HG03460 (cell line): ENCODE data around the gene PXN.
"Not testable (repeated sequence)": the region's sequence is repeated elsewhere in the genome, so short reads cannot be mapped to it uniquely, and the experiment has no call there.

Experiments
- ATAC-seq: cut with Tn5 transposase; IDR thresholded peaks from one replicate; pipeline ENCODE4 v1.9.1; 2021; ENCODE audit not compliant: unreplicated experiment

Gene PXN

DNA sequence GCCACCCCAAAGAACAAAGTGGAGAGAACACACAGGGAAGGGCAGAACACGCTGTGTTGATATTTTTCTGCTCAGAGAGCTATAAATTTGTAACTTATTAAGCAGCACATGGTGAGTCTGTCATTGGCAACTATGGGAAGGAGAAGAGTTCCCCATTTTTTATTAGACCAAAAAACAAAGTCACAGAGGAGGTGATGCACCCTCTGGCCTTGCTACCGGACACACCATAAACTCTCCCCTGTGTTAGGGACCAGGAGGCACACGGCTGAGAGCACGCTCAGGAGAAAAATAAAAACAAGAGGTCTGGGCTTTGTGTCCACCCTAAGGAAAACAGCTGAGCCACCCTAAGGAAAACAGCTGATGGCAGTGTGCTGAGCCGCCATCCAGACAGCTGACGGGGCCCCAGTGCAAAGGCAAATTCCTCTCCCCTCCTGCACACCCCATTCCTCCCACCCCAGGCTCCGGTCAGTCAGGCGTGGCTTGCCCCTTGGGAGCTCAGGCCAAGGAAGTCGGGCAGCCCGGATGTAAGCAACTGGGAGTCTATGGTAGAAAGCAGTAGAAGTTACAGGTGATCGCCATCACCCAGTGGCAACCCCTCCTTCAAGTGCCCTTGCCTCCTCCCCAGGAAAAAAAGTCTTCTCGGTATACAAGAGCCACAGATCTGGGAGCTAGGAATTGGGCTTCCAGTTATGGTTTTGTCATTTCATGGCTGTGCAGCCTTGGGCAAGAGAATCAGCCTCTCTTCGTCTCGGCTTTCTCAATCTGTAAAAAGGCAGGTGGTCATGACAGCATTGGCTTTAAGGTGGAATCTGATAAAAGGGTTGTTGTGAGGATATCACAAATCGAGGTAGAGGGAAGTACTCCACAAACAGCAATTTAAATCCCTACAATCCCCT lies 2.4 kb downstream of the PXN start:
- ATAC-seq, result no peak

DNA sequence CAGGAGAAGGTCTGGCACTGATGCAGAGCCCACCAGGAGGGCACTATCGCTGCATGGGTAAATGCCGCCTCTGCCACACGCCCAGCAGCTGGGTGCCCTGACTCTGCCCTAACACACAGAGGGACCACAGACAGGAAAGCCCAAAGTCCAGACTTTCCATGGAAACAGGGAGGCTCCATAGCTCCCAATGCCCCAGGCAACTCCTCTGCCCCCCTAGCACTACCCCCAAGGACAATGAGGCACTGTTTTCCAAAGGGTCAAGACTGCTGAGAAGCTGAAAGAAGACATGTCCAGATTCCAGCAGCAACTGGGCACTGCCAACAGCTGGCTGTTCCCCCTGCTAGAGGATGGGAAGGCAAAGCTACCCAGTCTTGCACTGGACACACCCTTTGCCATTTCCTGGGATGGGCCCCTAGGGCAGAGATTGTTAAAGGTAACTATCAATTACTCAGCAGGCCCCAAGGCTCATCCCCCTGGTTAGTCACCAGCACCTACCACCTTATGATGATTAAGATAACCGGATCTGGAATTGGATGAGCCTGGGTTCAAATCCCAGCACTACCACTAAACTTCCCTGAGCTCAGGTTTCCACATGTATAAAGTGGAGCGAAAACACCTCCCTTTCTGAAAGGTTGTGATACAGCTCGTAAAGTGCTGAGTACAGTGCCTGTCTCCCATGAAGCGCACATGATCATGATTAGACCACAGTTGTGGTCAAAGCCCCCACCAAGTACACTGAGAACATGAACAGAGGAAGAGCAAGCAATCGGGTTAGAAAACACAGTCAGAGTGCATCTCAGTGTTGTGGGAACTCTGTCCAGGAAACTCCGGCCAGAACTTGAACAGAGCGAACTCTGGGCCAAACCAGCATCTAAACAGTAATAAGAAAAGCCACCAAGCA lies 3.3 kb downstream of the PXN start:
- ATAC-seq, result no peak

DNA sequence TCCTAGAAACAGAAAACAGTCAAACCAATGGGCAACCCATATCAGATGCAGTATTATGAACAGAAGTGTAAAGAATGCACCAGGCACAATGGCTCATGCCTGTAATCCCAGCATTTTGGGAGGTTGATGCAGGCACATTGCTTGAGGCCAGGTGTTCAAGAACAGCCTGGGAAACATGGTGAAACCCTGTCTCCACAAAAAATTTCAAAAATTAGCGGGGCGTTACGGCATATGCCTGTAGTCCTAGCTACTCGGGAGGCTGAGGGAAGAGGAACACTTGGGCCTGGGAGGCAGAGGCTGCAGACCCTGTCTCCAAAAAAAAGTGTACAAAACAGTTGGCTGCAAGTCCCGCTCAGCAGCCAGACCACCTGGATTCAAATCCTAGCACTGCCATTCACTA lies 4.9 kb downstream of the PXN start:
- ATAC-seq, result no peak

DNA sequence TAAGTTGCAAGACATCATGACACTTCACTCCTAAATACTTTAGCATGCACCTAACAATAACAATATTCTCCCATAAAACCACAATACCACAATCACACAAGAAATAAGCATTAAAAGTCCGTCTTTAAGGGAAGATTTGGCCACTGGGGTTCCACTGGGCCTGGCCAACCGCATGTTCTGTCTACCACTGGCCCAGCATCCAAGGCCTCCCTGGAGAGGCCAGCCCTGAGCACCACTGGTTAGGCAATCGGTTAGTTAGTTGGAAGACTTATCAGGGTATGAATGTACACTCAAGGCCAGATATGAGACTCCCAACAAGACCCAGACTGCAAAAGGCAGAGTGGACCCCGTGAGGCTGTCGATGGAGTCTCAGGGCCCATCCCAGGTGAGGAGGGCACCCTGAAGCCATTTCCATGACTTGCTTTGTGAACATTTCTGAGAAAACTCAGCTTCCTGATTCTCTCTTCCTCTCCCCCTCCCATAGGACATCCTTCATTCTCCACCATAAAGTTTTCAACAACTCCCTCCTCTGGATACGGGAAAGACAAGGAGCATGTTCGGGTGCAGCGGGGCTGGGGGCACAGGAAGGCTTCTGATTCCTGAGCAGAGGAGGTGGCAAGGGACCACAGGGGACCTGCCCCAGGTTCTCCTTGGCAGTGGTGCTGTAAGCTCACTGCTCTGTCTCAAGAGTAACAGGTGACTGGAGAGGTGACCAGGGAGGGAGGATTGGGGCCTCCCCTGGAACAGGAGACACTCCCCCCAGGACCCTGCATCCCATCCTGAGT lies 5.9 kb downstream of the PXN start:
- ATAC-seq, result no peak

DNA sequence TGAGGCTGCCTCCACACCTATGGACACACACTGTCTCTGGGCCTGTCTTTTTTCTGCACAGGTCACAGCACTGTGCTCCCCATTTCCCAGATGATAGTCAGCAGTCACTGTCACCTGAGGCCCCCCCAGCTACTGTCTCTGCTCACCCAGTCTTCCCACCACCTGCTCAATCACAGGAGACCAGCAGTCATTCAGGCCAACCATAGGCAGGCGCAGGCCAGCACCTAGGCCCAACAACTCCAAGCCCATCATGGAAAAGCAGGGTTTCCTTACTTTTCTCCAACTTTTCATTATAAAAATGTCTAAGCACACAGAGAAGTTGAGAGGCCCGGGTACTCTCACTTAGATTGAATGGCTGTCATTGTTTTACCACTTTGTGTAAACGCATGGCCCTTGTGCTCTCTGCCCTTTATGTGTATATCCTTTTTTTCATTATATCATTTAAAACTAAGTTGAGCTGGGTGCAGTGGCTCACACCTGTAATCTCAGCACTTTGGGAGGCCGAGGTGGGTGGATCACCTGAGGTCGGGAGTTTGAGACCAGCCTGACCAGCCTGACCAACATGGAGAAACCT lies 7.1 kb downstream of the PXN start:
- no peak for ATAC-seq

DNA sequence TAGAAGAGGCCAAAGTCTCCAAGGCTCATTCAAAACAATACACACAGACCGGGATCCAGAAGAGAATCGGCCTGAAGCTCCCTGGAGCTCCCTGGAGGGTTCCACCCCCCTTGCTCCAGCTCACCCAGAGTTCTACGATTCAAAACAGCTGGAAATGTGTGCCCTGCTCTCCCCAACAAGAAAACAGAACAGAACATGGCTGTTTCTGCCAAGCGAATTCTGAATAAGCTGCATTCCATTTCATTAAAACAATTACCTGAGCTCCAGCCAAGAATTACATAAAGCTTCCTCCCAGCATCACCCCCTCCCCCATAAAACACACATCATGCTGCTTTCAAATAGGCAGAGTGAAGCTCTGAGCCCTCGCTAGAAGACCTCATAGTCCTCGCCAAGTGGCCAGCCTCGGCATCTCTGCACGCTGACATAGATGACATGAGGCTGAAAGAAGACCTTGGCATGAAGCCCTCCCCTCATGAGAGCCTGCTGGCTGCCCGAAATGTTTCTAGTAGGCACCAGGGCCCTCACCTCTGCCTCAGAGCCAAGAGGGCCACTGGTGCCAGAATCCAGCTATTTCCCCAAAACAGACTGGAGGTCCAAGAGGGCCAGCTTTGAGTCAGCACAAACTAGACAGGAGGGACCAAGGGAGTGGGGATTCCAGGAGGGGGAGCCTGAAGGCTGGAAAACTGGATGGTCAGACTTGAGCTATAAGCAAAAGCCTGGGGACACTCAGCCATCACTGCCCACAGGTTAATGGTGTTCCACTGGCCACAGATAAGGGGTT lies 8.3 kb downstream of the PXN start:
- no peak for ATAC-seq

DNA sequence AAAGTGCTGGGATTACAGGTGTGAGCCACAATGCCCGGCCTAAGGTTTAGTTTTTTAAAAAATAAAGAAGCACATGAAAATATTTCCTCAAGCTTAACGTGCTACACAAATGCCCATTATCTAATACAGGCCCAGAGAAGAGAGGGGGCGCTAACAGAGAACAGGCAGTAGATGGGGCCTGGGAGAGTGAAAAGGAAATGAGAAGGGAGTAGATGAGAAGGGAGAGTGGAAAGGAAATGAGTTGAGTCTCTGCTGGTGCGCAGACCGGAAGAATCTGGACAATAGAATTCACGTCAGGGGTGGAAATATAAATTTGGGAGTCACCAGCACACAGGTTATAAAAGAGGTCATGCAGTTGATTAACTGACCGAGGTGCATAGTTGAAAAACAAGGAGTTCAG lies 10.7 kb downstream of the PXN start:
- ATAC-seq, result no peak

DNA sequence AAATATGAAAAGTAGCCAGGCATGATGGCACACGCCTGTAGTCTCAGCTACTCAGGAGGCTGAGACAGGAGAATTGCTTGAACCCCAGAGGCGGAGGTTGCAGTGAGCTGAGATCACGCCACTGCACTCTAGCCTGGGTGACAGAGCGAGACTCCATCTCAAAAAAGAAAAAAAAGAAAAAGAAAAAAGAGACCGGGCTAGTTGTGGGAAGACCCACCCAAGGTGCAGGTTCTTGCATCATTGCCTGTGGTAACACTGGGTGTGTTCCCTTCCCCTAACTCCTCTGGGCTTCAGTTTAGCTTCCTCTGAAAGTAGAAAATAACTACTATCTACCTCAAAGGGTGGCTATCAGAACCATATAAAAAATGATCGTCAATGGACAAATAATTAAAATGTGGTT lies 12.2 kb downstream of the PXN start:
- not testable (repeated sequence) for ATAC-seq

DNA sequence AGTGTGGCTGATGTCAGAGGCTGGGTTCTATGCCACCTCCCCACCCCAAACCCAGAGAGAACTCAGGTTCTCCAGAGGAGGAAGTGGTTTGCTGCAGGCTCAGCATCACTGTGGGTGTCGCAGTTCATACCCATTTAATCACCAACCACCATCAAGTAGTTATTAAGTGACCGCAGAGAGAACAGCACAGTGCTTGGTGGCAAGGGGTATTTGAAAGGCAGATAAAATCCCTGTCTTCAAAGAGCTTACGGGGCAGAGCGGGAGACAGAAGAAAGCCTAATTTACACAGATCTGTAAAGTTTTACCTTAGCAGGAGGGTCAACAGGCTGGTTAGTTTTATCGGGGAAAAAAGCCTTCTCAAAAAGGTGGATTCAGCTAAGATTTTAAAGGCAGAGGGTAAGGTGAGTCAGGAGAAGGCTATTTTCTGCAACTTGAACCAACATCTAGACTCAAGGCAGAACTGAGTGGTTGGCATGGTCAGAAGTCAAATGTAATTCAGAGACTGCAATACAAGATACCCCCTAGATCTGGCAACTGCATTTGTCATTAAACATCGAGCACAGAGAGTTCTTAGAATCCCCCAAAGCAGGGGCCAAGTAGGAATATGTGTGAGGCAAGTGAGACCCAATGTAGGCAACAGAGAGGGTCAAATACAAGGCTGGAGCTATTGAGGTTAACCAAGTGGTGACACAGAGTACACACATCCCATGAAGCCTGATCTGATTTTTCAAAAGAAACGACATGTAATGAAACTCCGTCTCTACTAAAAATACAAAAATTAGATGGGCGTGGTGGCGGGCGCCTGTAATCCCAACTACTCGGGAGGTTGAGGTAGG lies 13.2 kb downstream of the PXN start:
- ATAC-seq, result peak; percentile 42

DNA sequence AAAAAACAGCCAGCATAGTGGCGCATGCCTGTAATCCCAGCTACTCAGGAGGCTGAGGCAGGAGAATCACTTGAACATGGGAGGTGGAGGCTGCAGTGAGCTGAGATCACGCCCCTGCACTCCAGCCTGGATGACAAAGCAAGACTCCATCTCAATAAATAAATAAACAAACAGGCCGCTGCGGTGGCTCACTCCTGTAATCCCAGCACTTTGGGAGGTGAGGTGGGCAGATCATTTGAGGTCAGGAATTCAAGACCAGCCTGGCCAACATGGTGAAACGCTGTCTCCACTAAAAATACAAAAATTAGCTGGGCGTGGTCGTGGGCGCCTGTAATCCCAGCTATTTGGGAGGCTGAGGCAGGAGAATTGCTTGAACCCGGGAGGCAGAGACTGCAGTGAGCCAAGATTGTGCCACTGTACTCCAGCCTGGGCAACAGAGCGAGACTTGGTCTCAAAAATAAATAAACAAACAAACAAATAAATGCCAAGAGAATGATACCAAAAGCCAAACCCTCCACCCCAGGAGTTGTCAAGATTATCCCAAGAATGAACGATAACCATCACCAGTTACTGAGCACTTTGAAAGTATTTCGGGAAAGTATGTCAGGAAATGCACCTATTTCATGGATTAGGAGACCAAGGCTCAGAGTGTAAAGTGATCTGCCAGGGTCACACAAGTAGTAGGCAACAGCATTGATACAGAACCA lies 14.0 kb downstream of the PXN start:
- not testable (repeated sequence) for ATAC-seq

DNA sequence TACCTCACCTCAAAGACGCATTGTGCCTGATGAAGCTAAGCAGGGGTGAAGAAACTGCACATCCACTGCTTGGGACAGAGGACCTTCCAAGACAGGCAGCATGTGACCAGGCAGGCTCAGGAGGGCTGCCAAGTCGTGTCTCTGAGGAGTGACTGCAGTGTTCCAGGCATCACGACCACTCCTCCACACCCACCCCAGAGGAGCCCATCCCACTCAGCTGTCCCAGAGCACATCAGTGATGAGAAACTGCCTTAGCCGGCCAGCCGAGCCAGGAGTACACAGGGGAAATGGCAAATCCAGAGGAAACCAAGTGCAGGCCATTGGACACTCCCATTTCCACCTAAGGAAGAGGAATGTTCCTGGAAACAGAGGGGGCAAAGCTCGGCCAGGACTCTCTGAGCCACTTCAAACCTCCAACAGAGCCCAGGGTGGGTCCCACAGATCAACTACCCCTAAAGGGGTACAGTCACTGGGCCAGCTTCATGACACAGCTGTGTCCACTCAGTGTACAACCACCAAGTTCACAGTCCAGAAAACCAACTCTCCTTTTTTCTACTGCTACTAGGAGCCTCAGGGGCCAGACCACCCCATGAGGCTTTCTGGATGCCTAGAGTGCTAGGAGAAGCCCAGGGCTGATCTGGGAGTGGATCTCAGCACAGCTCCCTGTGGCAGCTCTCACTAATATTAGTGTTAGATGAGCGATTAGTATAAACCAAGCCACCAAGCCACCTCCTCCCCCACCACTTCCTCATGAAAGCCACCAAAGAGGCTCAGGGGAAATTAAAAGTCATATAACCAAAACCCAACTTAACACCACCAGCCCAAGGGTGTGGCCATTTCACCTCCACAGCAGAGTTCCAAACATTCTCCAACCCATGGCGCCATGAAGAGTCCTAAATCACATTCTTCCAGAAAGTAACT lies 15.4 kb downstream of the PXN start:
- ATAC-seq, result peak; percentile 71

DNA sequence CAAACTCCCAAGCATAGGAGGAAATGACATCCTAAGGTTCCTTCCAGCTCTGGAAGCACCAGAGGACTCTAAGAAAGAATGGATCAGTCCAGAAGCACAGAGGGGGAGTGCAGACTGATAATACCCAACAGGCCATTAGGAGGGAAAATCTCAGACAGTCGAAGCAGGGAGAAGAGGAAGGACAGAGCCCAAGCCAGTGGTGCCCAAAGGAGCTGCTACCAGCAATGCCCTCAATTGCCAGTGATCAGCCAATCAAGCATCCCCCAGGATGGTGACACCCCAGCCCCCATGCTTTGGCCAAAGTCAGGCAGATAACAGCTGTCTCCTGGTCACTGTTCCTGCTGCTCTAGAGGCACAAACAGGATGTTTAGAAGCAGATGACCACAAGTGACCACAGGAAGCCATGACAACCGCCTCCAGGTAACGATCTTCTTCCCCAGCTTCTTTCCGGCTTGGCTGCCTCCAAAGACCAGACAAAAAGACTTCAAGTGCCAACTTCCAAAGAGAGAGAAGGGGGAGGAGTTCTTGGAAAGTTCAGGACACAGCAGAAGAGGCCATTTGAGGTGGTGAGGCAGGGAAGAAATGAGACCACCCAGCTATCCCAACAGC lies 16.2 kb downstream of the PXN start:
- no peak for ATAC-seq

DNA sequence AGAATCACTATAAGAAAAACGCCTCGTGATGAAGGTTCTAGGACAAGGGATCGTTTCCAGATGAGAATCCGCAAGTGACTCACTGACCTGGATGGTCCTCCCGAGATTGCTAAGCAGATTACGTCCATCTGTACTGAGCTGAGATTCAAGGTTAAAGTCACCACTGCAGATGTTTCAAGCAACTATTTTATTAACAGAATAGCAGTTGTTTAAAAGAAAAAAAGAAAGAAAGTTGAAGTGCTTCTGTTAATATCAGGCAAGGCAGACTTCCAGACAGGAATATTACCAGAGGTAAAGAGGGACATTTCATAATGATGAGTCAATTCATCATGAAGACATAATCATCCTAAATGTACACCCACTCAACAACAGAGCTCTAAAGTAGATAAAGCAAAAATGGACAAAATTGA lies 17.9 kb downstream of the PXN start:
- ATAC-seq, result no peak

DNA sequence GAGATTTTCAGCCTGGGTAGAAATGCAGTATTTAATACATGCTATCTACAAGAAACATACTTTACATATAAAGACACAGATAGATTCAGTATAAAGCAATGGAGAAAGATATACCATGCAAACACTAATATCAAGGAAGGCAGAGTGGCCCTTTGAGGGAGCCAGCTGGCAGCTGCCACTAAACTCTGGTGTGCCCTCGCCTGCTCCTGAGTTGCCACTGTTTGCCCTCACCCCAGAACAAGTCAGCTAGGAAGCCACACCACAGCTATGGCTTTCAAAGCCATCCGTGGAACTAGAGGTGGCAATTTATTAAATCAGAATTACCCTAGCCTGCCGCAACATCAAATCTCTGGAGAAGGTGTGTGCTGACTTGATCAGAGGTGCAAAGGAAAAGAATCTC lies 18.3 kb downstream of the PXN start:
- no peak for ATAC-seq

DNA sequence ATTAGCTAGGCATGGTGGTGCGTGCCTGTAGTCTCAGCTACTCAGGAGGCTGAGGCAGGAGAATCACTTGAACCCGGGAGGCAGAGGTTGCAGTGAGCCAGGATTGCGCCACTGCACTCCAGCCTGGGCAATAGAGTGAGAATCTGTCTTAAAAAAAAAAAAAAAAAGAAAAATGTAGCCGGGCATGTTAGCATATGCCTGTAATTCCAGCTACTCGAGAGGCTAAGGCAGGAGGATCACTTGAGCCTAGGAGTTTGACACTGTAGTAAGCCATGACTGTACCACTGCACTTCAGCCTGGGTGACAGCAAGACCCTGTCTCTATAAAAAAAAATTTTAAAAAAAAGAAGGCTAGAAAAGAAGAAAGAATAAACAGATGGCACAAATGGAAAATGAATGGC lies 18.8 kb downstream of the PXN start:
- not testable (repeated sequence) for ATAC-seq

DNA sequence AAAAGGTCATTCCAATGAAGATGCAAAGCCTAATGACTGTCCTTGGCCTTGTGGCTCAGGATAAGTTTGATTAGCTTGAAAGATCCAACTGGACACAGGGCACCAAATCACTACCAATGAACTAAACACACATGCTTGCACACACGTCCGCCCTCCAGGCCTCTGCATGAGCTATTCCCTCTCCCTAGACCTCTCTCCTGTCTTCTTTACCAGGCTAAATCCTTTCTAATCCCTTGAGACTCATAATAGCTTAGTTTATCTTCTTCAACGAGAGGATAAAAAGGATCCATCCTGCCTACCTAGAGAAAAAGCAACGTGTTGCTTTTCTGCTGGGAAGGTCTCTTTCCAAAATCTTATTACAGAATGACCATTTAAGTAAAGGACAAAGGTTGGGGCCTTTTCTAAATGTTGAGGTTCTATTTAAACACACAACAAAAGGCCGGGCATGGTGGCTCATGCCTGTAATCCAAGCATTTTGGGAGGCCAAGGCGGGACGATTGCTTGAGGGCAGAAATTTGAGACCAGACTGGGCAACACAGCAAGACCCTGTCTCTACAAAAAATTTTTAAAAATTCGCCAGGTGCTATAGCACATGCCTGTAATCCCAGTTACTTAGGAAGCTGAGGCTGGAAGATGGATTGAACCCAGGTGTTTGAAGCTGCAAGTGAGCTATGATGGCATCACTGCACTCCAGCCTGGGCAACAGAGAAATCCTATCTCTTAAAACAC lies 22.4 kb downstream of the PXN start:
- ATAC-seq, result no peak
